Measurements from ENCODE around the gene GBP2.
"Not testable (repeated sequence)": the region's sequence is repeated elsewhere in the genome, so short reads cannot be mapped to it uniquely, and the experiment has no call there.

The GBP2 gene

DNA sequence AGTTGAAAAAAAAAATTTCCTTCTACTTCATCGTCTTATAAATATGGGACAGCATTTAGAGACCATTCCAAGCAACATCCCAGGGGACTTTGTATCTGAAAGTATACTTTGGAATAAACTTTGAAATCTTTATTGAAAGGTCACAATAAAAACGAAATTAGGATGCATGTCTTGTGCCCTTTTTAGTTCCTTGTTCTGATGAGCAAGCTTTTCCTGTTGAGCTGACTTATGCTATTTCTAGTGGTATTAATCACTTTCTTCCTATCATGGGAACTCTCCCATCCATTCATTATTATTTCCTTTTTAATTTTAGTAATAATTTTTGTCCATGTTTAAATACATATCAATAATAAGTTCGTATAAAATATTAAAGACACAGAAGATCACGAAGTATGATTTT lies 4.0 kb upstream of the GBP2 start:
- DNase-seq (ENCODE audit: low read depth): no peak
- TF ChIP-seq CTCF (IDR thresholded peaks at IDR 0.05; ENCODE audit: control insufficient read depth, extremely low read depth, insufficient read depth): no peak
- no peak overlapping the region for H3K4me3 ChIP-seq (ENCODE audit: low read depth, low read length)

GRCh38 chr1:89128003-89128458 lies 2.1 kb upstream of the GBP2 start:
- not testable (repeated sequence) for DNase-seq (ENCODE audit: low read depth)

DNA sequence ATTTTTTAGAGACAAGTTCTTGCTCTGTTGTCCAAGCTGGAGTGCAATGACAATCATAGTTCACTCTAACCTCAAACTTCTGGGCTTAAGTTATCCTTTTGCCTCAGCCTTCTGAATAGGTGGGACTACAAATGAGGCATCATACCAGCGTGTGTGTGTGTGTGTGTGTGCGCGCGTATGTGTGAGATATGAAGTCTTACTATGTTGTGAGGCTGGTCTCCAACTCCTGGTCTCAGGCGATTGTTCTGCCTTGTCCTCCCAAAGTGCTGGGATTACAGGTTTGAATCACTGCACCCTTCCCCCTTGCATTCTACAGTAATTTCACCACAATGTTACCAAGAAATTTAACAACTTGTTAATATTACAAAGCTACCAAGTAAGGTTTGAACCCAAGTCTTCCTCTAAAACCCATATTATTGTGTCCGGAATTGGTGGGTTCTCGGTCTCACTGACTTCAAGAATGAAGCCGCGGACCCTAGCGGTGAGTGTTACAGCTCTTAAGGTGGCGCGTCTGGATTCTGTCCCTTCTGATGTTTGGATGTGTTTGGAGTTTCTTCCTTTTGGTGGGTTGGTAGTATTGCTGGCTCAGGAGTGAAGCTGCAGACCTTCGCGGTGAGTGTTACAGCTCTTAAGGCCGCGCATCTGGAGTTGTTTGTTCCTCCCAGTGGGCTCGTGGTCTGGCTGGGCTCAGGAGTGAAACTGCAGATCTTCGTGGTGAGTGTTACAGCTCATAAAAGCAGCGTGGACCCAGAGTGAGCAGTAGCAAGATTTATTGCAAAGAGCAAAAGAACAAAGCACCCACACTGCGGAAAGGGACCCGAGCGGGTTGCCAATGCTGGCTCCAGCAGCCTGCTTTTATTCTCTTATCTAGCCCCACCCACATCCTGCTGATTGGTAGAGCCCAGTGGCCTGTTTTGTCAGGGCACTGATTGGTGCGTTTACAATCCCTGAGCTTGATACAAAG lies 970 bp upstream of the GBP2 start:
- not testable (repeated sequence) for H3K4me3 ChIP-seq (ENCODE audit: low read depth, low read length); DNase-seq (ENCODE audit: low read depth)

More at GRCh38 chr1:89128003-89128458, 2.1 kb upstream of the GBP2 start:
- H3K4me3 ChIP-seq (ENCODE audit: low read depth, low read length): not testable (repeated sequence)

DNA sequence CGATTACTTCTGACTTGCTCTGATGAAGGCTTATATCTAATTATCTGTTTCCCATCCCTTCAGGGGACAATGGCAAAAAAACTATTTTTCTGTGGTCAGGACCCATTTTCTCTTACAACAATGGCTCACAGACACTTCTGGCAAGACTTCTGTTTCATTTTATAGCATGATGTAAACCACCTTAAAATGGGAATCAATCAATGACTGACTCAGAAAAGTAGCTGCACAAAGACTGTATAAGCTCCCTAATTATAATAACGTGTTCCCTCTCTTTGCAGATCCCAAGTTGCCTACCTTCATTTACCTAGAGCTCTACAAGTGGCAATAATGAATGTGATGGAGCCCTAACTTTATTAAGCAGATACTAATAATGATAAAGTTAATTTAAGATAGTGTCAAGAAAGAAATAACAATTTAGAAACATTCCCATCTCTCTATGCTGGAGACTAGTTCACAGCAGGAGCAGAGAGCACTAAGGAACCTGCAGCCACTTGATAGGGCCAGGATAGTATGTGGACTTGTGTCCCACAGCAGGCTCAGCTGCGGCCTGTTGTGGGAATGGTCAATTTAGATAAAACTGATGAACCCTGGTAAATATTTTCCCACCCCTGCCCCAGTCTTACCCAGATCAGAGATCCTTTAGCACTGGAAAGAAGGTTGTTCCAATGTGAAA lies 538 bp downstream of the GBP2 start:
- TF ChIP-seq CTCF (IDR thresholded peaks at IDR 0.05; ENCODE audit: control insufficient read depth, extremely low read depth, insufficient read depth): no peak
- no peak overlapping the region for H3K4me3 ChIP-seq (ENCODE audit: low read depth, low read length)
- DNase-seq (ENCODE audit: low read depth): no peak

DNA sequence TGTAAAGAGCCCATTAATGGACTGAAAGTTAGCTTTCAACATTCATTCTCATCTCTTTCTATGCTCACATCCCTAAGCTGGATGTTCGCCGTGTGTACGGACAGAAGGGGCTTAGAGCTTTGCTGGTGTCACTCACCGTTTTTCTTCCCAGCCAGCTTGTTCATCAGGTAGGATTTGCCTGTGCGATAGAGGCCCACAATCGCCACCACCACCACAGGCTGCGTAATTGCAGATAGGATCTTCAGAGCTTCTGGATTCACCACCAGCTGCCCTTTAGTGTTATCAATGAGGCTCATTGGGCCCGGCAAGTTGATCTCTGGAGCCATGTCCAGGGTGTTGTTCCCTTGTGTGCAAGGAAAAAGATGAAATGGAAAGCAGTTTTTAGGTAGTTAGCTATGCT lies 4.3 kb downstream of the GBP2 start:
- no peak for DNase-seq (ENCODE audit: low read depth)

GRCh38 chr1:89114662-89115061 lies 11.3 kb downstream of the GBP2 start:
- no peak overlapping the region for H3K4me3 ChIP-seq (ENCODE audit: low read depth, low read length)
- DNase-seq (ENCODE audit: low read depth): no peak
- TF ChIP-seq CTCF (IDR thresholded peaks at IDR 0.05; ENCODE audit: control insufficient read depth, extremely low read depth, insufficient read depth): no peak

More for the DNA sequence above, 4.3 kb downstream of the GBP2 start:
- no peak overlapping the region for H3K4me3 ChIP-seq (ENCODE audit: low read depth, low read length)
- TF ChIP-seq CTCF (IDR thresholded peaks at IDR 0.05; ENCODE audit: control insufficient read depth, extremely low read depth, insufficient read depth): no peak

- no peak for TF ChIP-seq CTCF (IDR thresholded peaks at IDR 0.05; ENCODE audit: control insufficient read depth, extremely low read depth, insufficient read depth)
These were observed 12.9 kb downstream of the GBP2 start for GRCh38 chr1:89112871-89113613.

More at GRCh38 chr1:89112871-89113613, 12.9 kb downstream of the GBP2 start:
- DNase-seq (ENCODE audit: low read depth): no peak
- H3K4me3 ChIP-seq (ENCODE audit: low read depth, low read length): no peak overlapping the region
